PC-3 (cell line): Measurements from ENCODE around the gene AKAP9.
"Not testable (repeated sequence)": the region's sequence is repeated elsewhere in the genome, so short reads cannot be mapped to it uniquely, and the experiment has no call there.

Experiments used
- CTCF ChIP-seq: fragments of 300-600 bp; sonication (generic); conservative IDR thresholded peaks from 2 replicates; pipeline ENCODE4 v1.5.1; 2017; ENCODE audit warnings: antibody characterized with exemption, low read depth, mild to moderate bottlenecking, low read length
- EZH2 ChIP-seq: fragments of 300-600 bp; sonication (generic); IDR thresholded peaks from one replicate; pipeline ENCODE4 v1.6.1; 2017; ENCODE audit warnings: antibody characterized with exemption, mild to moderate bottlenecking, low read length; ENCODE audit not compliant: unreplicated experiment

- TF ChIP-seq CTCF, EZH2: not testable (repeated sequence)
Observed at GRCh38 chr7:92083922-92084321, 143.3 kb downstream of the AKAP9 start.
